ENCODE results near the gene ZNF148. TPM values are rescaled to one million over a fixed set of nuclear protein-coding genes. Genes with fewer than 3 reads are reported as not detected.
A peak's percentile ranks its signal among the peaks of the same experiment; 100 is the strongest.

ZNF148 gene
- total RNA-seq, 1 donor from 2014 or later: 57.6 TPM

DNA sequence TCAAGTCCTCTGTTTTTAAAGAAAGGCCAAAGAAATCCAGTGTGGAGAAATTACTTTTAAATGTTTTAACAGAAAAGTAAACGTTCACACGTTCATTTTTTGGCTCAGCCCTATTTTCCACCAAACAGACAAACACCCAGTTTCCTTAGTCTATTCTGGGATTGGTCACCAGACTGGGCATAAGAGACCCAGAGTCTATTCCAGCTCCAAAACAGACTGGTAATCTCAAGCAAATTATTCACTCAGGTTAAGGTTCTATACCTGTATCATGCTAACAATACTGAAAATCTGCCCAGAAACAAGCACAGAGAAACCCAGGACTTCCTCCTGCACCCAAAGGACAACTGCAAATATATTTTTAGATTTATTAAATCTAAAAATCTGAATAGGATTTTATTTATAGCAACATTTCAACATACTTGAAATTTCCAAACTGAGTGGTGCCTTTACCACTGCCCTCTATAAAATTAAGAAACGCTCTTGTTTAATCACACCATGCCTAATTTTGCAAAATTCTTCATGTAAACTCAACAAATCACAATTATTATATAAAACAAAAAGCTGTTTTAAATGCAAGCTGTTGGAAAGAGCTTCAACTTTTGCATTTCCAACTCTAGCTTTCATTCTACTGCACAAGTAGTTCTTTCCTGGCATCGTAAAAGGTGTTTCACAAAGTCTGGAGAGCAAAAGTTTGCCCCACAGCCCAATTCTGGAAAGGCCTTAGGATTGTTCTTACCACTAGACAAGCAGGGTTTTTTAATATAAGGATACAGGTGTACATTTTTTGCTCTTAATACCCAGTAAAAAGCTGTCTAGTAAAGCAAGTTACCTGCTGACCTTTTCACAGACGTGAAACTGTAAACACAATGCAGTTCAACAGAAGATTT, 18.7 kb downstream of the ZNF148 start:
- ATAC-seq (ENCODE audit: low read depth) (no peak), DNase-seq (no peak)
- peak overlapping the region; percentile 86 for H3K4me3 Mint-ChIP-seq
- TF ChIP-seq, protein P1, sequence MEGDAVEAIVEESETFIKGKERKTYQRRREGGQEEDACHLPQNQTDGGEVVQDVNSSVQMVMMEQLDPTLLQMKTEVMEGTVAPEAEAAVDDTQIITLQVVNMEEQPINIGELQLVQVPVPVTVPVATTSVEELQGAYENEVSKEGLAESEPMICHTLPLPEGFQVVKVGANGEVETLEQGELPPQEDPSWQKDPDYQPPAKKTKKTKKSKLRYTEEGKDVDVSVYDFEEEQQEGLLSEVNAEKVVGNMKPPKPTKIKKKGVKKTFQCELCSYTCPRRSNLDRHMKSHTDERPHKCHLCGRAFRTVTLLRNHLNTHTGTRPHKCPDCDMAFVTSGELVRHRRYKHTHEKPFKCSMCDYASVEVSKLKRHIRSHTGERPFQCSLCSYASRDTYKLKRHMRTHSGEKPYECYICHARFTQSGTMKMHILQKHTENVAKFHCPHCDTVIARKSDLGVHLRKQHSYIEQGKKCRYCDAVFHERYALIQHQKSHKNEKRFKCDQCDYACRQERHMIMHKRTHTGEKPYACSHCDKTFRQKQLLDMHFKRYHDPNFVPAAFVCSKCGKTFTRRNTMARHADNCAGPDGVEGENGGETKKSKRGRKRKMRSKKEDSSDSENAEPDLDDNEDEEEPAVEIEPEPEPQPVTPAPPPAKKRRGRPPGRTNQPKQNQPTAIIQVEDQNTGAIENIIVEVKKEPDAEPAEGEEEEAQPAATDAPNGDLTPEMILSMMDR (IDR thresholded peaks at IDR 0.05): no peak
- H3K4me1 Mint-ChIP-seq: peaks cover 74% of the 10 kb centered on the region
- no peaks in the 10 kb centered on the region for H3K27me3 Mint-ChIP-seq
- peaks cover 2% of the 10 kb centered on the region for H3K36me3 Mint-ChIP-seq (ENCODE audit: low read depth)
- peaks cover 2% of the 10 kb centered on the region for H3K9me3 Mint-ChIP-seq
- intact Hi-C loops (cut with micrococcal nuclease): loop anchor here (1.0 kb wide), 1 partner anchor 19 kb away; the partner anchor contains the start of gene ZNF148
- peak overlapping the region; percentile 6 for H3K27ac Mint-ChIP-seq
- ChIA-PET POLR2A (interaction anchor here (1.0 to 2.7 kb wide), 3 partner anchors 19 to 239 kb away, joined by 5 to 25 read pairs (median 5); partner anchors contain the start of gene ZNF148), CTCF (no interaction called here)

DNA sequence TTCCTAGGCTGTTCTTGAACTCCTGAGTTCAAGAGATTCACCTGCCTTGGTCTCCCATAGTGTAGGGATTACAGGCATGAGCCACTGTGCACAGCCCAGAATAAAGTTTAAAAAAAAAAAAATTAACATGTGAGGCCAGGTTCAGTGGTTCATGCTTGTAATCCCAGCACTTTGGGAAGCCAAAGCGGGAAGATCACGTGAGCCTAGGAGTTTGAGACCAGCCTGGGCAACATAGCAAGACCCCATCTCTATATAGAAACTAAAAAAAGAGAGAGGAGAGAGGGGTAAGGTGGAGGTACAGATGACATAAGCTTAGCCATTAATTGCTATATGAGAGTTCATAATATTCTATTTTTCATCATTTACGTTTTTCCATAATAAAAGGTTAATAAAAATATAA, 21.5 kb downstream of the ZNF148 start:
- Mint-ChIP-seq H3K27ac (no peak overlapping the region), H3K9me3 (peaks cover 2% of the 10 kb centered on the region), H3K4me3 (no peak overlapping the region), H3K36me3 (ENCODE audit: low read depth) (peaks cover 9% of the 10 kb centered on the region), H3K4me1 (peaks cover 77% of the 10 kb centered on the region), H3K27me3 (no peaks in the 10 kb centered on the region)
- ChIA-PET CTCF (no interaction called here), POLR2A (no interaction called here)
- DNase-seq (no peak), ATAC-seq (ENCODE audit: low read depth) (no peak)
- TF ChIP-seq, protein P1 (IDR thresholded peaks at IDR 0.05): no peak
- intact Hi-C loops (cut with micrococcal nuclease): no loop called here

DNA sequence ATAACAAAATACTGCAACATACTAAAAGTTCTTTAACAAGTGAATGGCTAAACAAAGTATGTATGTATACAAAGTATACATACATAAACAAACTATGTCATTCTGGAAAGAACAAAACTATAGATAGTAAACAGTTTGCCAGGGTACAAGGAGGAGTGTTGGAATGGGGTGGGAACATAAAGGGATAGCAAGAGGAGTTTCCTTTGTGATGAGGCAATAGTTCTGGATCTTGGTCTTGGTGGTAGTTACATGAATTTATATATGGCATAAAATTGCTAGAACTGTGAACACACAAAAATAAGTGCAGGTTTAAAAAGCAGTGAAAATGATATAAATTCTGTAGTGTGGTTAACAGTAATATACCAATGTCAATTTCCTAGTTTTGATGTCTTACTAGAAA, 22.0 kb downstream of the ZNF148 start:
- Mint-ChIP-seq H3K4me3 (no peak overlapping the region), H3K36me3 (ENCODE audit: low read depth) (peaks cover 9% of the 10 kb centered on the region), H3K4me1 (peaks cover 79% of the 10 kb centered on the region), H3K27me3 (no peaks in the 10 kb centered on the region), H3K27ac (no peak overlapping the region), H3K9me3 (peaks cover 2% of the 10 kb centered on the region)
- no peak for DNase-seq
- POLR2A ChIA-PET: no interaction called here
- no peak for ATAC-seq (ENCODE audit: low read depth)
- CTCF ChIA-PET: no interaction called here
- TF ChIP-seq, protein P1 (IDR thresholded peaks at IDR 0.05): no peak
- intact Hi-C loops (cut with micrococcal nuclease): no loop called here

DNA sequence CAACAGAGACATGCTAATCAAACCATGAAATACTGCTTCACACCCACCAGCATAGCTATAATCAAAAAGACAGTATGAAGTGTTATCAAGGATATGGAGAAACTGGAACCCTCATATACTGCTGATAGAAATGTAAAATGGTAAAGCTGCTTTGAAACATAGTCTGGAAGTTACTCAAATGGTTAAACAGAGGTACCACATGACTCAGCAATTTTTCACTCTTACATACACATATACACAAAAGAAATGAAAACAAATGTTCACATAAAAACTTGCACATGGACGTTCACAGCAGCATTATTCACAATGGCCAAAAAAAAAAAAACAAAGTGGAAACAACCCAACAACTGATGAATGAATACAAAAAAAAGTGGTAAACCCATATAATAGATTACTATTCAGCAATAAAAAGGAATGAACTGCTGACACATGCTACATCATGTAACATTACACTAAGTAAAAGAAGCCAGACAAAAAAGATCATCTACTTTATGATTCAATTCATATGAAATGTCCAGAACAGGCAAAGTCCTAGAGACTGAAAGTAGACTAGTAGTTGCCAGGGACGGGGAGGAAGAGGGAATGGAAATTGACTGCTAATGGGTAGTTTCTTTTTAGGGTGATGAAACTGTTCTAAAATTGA, 23.2 kb downstream of the ZNF148 start:
- intact Hi-C loops (cut with micrococcal nuclease): no loop called here
- Mint-ChIP-seq H3K4me3 (peak overlapping the region; percentile 12), H3K27me3 (no peaks in the 10 kb centered on the region), H3K36me3 (ENCODE audit: low read depth) (peaks cover 9% of the 10 kb centered on the region), H3K9me3 (peaks cover 2% of the 10 kb centered on the region), H3K27ac (peak overlapping the region; percentile 50), H3K4me1 (peaks cover 81% of the 10 kb centered on the region)
- ATAC-seq (ENCODE audit: low read depth) (no peak), DNase-seq (no peak)
- POLR2A ChIA-PET: no interaction called here
- TF ChIP-seq, protein P1 (IDR thresholded peaks at IDR 0.05): no peak
- CTCF ChIA-PET: no interaction called here

DNA sequence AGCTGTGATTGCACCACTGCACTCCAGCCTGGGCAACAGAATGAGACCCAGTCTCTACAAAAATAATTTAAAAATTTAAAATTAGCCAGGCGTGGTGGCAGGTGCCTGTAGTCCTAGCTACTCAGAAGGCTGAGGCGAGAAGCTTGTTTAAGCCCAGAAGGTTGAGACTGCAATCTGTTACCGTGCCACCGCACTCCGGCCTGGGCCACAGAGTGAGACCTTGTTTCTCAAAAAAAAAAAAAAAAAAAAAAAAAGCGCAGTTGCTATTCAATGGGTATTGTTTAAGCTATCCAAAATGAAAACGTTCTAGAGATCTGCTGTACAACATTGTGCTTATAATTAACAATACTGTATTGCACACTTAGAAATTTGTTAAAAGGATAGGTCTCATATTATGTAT, 24.0 kb downstream of the ZNF148 start:
- no peak overlapping the region for H3K4me3 Mint-ChIP-seq
- ChIA-PET POLR2A (no interaction called here), CTCF (no interaction called here)
- DNase-seq (no peak), ATAC-seq (ENCODE audit: low read depth) (peak; percentile 21)
- H3K36me3 Mint-ChIP-seq (ENCODE audit: low read depth): peaks cover 14% of the 10 kb centered on the region
- H3K9me3 Mint-ChIP-seq: peaks cover 7% of the 10 kb centered on the region
- intact Hi-C loops (cut with micrococcal nuclease): no loop called here
- TF ChIP-seq, protein P1 (IDR thresholded peaks at IDR 0.05): no peak
- H3K27ac Mint-ChIP-seq: peak overlapping the region; percentile 74
- peaks cover 79% of the 10 kb centered on the region for H3K4me1 Mint-ChIP-seq
- no peaks in the 10 kb centered on the region for H3K27me3 Mint-ChIP-seq

Data from activated B cell treated with CpG ODN at 0.5 μM for 24 hours (primary cell).